PFSK-1 (cell line): Measurements from ENCODE around the gene CALML4.

Experiments
- POLR2AphosphoS5 ChIP-seq: IDR thresholded peaks from 2 replicates; pipeline ENCODE4 v1.6.1; 2012; ENCODE audit warnings: low read depth, mild to moderate bottlenecking, control low read depth, low read length, moderate library complexity
- SIN3A ChIP-seq: IDR thresholded peaks from 2 replicates; pipeline ENCODE4 v1.6.1; 2012; ENCODE audit warnings: mild to moderate bottlenecking, low read length, moderate library complexity, borderline replicate concordance; ENCODE audit not compliant: insufficient read depth
- TAF1 ChIP-seq: IDR thresholded peaks from 2 replicates; pipeline ENCODE4 v1.6.1; 2012; ENCODE audit warnings: low read length, control low read depth, borderline replicate concordance; ENCODE audit not compliant: insufficient read depth

GRCh38 chr15:68152342-68152741 is 52.8 kb downstream of the CALML4 start:
- TF ChIP-seq SIN3A (no peak), POLR2AphosphoS5 (no peak), TAF1 (no peak)
